H1 (cell line): ENCODE results near the gene P2RY8. TPM values are rescaled to one million over a fixed set of nuclear protein-coding genes. Genes with fewer than 3 reads are reported as not detected.

Experiments used
- CTCF ChIA-PET: fragments of 300-600 bp; sonication (Branson Sonifier 250); formaldehyde crosslinking; loops from one replicate; lab custom pipeline; 2021; ENCODE audit not compliant: partially characterized antibody; lab: Charles Lee
- POLR2A ChIA-PET: fragments of 300-600 bp; sonication (Branson Sonifier 250); formaldehyde crosslinking; loops from one replicate; lab custom pipeline; 2021; ENCODE audit warnings: inconsistent platforms; ENCODE audit not compliant: partially characterized antibody; lab: Charles Lee
- DNase-seq, 2 experiments: peaks; one replicate each; pipeline versions ENCODE4 v3.0.0 to v3.0.0-alpha.2; 2010 to 2022; ENCODE audit warnings: low spot score in 2 of 2, low read depth in 1 of 2, mixed read lengths in 1 of 2
- FAIRE-seq: peaks from 2 replicates; lab custom pipeline; 2011; peaks lifted over from hg19 to GRCh38; lab: Jason Lieb, UNC
- H2AFZ ChIP-seq: 2 replicates; pipeline ENCODE4 v1.8.1; 2012; ENCODE audit warnings: low read length, inconsistent platforms
- H2AK5ac ChIP-seq: 2 replicates; pipeline ENCODE4 v1.6.1; 2013; ENCODE audit warnings: low read depth, low read length
- H2BK120ac ChIP-seq: replicated peaks from 2 replicates; pipeline ENCODE3; 2013; ENCODE audit warnings: low read depth, low read length, inconsistent platforms
- H2BK12ac ChIP-seq: 2 replicates; pipeline ENCODE4 v1.6.1; 2013; ENCODE audit warnings: low read depth, low read length
- H2BK15ac ChIP-seq: 2 replicates; pipeline ENCODE4 v1.6.1; 2013; ENCODE audit warnings: low read length
- H2BK20ac ChIP-seq: 2 replicates; pipeline ENCODE4 v1.6.1; 2013; ENCODE audit warnings: low read length
- H2BK5ac ChIP-seq: 2 replicates; pipeline ENCODE4 v1.6.1; 2013; ENCODE audit warnings: low read depth, low read length
- H3K14ac ChIP-seq: 2 replicates; pipeline ENCODE4 v1.6.1; 2013; ENCODE audit warnings: inconsistent platforms; ENCODE audit not compliant: insufficient read length
- H3K18ac ChIP-seq: 2 replicates; pipeline ENCODE4 v1.6.1; 2013; ENCODE audit warnings: low read length; ENCODE audit errors: extremely low read depth
- H3K23ac ChIP-seq: 2 replicates; pipeline ENCODE4 v1.6.1; 2013; ENCODE audit warnings: inconsistent platforms; ENCODE audit not compliant: insufficient read length
- H3K23me2 ChIP-seq: 2 replicates; pipeline ENCODE4 v1.6.1; 2013; ENCODE audit warnings: low read depth, low read length
- H3K27ac ChIP-seq: 2 replicates; pipeline ENCODE4 v1.6.1; 2011; ENCODE audit warnings: low read depth, low read length, inconsistent platforms
- H3K27me3 ChIP-seq, 4 experiments: replicated peaks in 1 of 4; 1 replicate in 1 of 4; 2 replicates in 3 of 4; pipeline versions ENCODE4 v1.6.1 to v1.8.1; 2011 to 2013; ENCODE audit warnings: low read length in 3 of 4, mild to moderate bottlenecking in 3 of 4, inconsistent platforms in 2 of 4, mixed read lengths in 2 of 4, moderate library complexity in 1 of 4; ENCODE audit not compliant: control insufficient read depth in 3 of 4, insufficient read depth in 3 of 4; ENCODE audit errors: extremely low read depth in 1 of 4
- H3K36me3 ChIP-seq, 4 experiments: 2 replicates each; pipeline versions ENCODE4 v1.6.1 to v1.8.1; 2011 to 2013; ENCODE audit warnings: mild to moderate bottlenecking in 4 of 4, low read length in 3 of 4, moderate library complexity in 2 of 4, control low read depth in 1 of 4, inconsistent platforms in 1 of 4; ENCODE audit not compliant: insufficient read depth in 4 of 4, control insufficient read depth in 2 of 4
- H3K4ac ChIP-seq: replicated peaks from 2 replicates; pipeline ENCODE3; 2013; ENCODE audit warnings: low read length, low read depth, mixed read lengths, inconsistent platforms; ENCODE audit not compliant: insufficient read length
- H3K4me1 ChIP-seq, 4 experiments: replicated peaks in 1 of 4; 1 replicate in 1 of 4; 2 replicates in 3 of 4; pipeline versions ENCODE4 v1.6.1 to v1.8.1; 2011 to 2013; ENCODE audit warnings: low read length in 3 of 4, inconsistent platforms in 2 of 4, mixed read lengths in 1 of 4; ENCODE audit not compliant: insufficient read depth in 4 of 4, control insufficient read depth in 3 of 4
- H3K4me2 ChIP-seq, 2 experiments: 2 replicates each; pipeline versions ENCODE4 v1.6.1 to v1.8.1; 2011 to 2013; ENCODE audit warnings: low read depth in 2 of 2, low read length in 2 of 2, control low read depth in 1 of 2, inconsistent platforms in 1 of 2, mild to moderate bottlenecking in 1 of 2; ENCODE audit not compliant: insufficient read depth in 1 of 2
- H3K4me3 ChIP-seq, 4 experiments: fragments of 200-600, 300-600 bp in 1 of 4; sonication (generic), shearing (Covaris generic), sonication (Bioruptor Twin) in 1 of 4; 2 replicates each; pipeline versions ENCODE4 v1.5.1 to v1.8.1; 2011 to 2016; ENCODE audit warnings: low read length in 4 of 4, low read depth in 3 of 4, control low read depth in 2 of 4, inconsistent platforms in 2 of 4, mild to moderate bottlenecking in 2 of 4, mixed read lengths in 1 of 4, moderate library complexity in 1 of 4; ENCODE audit not compliant: insufficient read depth in 2 of 4; ENCODE audit errors: extremely low read depth in 1 of 4
- H3K56ac ChIP-seq: replicated peaks from 2 replicates; pipeline ENCODE3; 2013; ENCODE audit warnings: low read depth, mild to moderate bottlenecking, mixed read lengths, low read length, inconsistent platforms; ENCODE audit not compliant: insufficient read length
- H3K79me1 ChIP-seq: 2 replicates; pipeline ENCODE4 v1.6.1; 2013; ENCODE audit warnings: low read depth, low read length, control low read depth
- H3K79me2 ChIP-seq, 2 experiments: 2 replicates each; pipeline versions ENCODE4 v1.6.1 to v1.8.1; 2012 to 2013; ENCODE audit warnings: low read length in 2 of 2, mild to moderate bottlenecking in 2 of 2, inconsistent platforms in 1 of 2; ENCODE audit not compliant: insufficient read depth in 2 of 2, control insufficient read depth in 1 of 2
- H3K9ac ChIP-seq, 4 experiments: replicated peaks in 1 of 4; 1 replicate in 1 of 4; 2 replicates in 3 of 4; pipeline versions ENCODE4 v1.6.1 to v1.8.1; 2011 to 2013; ENCODE audit warnings: low read depth in 3 of 4, low read length in 3 of 4, control low read depth in 2 of 4, mild to moderate bottlenecking in 2 of 4, moderate library complexity in 2 of 4, inconsistent platforms in 1 of 4; ENCODE audit errors: extremely low read depth in 1 of 4
- H3K9me3 ChIP-seq, 2 experiments: 2 replicates each; pipeline versions ENCODE4 v1.6.1 to v1.8.1; 2012 to 2013; ENCODE audit warnings: mild to moderate bottlenecking in 2 of 2, moderate library complexity in 2 of 2, control low read depth in 1 of 2, inconsistent platforms in 1 of 2, low read depth in 1 of 2, low read length in 1 of 2, mixed read lengths in 1 of 2; ENCODE audit not compliant: insufficient read depth in 2 of 2
- H4K20me1 ChIP-seq, 2 experiments: replicated peaks in 1 of 2; 2 replicates each; pipeline versions ENCODE3 to v1.8.1; 2011 to 2013; ENCODE audit warnings: inconsistent platforms in 2 of 2, low read length in 2 of 2, mild to moderate bottlenecking in 1 of 2; ENCODE audit not compliant: insufficient read depth in 2 of 2, control insufficient read depth in 1 of 2
- H4K5ac ChIP-seq: 2 replicates; pipeline ENCODE4 v1.6.1; 2013; ENCODE audit warnings: low read length, low read depth, mixed read lengths, inconsistent platforms; ENCODE audit not compliant: insufficient read length
- H4K8ac ChIP-seq: 2 replicates; pipeline ENCODE4 v1.8.0; 2013; ENCODE audit warnings: mild to moderate bottlenecking, moderate library complexity, low read length, inconsistent platforms; ENCODE audit not compliant: insufficient read depth; ENCODE audit errors: extremely low read depth
- H4K91ac ChIP-seq: replicated peaks from 2 replicates; pipeline ENCODE3; 2013; ENCODE audit warnings: low read length, mixed read lengths, inconsistent platforms; ENCODE audit not compliant: insufficient read length
- WGBS, 2 experiments: shearing (Covaris generic) in 1 of 2; methylation state at CpG; one replicate each; pipeline versions ENCODE4 v1.1.6 to v1.1.7; 2013 to 2015; ENCODE audit warnings: low lambda C conversion rate in 2 of 2, mixed read lengths in 2 of 2, inconsistent platforms in 1 of 2, low coverage in 1 of 2, missing lambda C conversion rate in 1 of 2; ENCODE audit not compliant: insufficient replicate concordance in 2 of 2, insufficient coverage in 1 of 2, insufficient read length in 1 of 2; ENCODE audit errors: extremely low coverage in 1 of 2, missing lambda C conversion rate in 1 of 2; 5-methylcytosine and 5-hydroxymethylcytosine counted together
- polyA plus RNA-seq, 7 experiments: library from polyadenylated mRNA; depleted of rRNA in 3 of 7; stranded (reverse) in 5 of 7; unstranded in 2 of 7; fragments of >200 nt in 5 of 7; fragments of 200-250 nt in 2 of 7; gene quantifications; 1 replicate in 5 of 7; 2 replicates in 1 of 7; 4 replicates in 1 of 7; pipeline versions ENCODE4 v1.2.1 to v1.2.3, GENCODE V29; 2011 to 2013; ENCODE audit warnings: missing spikeins in 2 of 7, mixed read lengths in 2 of 7
- total RNA-seq: library from RNA; stranded (reverse); fragmentation: NEBNext Ultra II Directional; extraction: Animal tissue kit (Norgen Biotek cat#: 25700); gene quantifications from 2 replicates; pipeline ENCODE4 v1.2.1, GENCODE V29; 2021

The P2RY8 gene
- total and polyA plus RNA-seq, 2 of the 8 experiments (the other 6 are each of a cell fraction or from before 2014, with no cell fraction given) = 0.09 to 0.15 TPM

- no peak for DNase-seq
- 94% methylated on average over 1 of the region's 1 CpG; no CpG with 5 or more reads in 1 of the 2 experiments for WGBS, 2 experiments
Observed at GRCh38 chrX:1488745-1489144, 48.2 kb downstream of the P2RY8 start.

More at GRCh38 chrX:1488745-1489144, 48.2 kb downstream of the P2RY8 start:
- no peak for FAIRE-seq
- POLR2A ChIA-PET = no interaction called here
- H2AK5ac ChIP-seq = 0 out of 2 replicates have a peak overlapping the region, but pooled peaks have one; percentile 39
- H2BK20ac ChIP-seq = no peak overlapping the region
- no peaks in the 10 kb centered on the region for H3K36me3 ChIP-seq
- H2AFZ ChIP-seq = no peak overlapping the region
- H3K18ac ChIP-seq = no peak overlapping the region
- no peak overlapping the region for H4K91ac ChIP-seq
- H3K4me3 ChIP-seq = no peak overlapping the region
- no peak overlapping the region for H3K56ac ChIP-seq
- H3K79me1 ChIP-seq = no peaks in the 10 kb centered on the region
- H2BK5ac ChIP-seq = no peak overlapping the region
- H3K14ac ChIP-seq = no peak overlapping the region
- H3K4ac ChIP-seq = no peak overlapping the region
- H4K20me1 ChIP-seq = no peaks in the 10 kb centered on the region
- peaks cover 0 to 6% of the 10 kb centered on the region in 2 experiments; a peak in 3 of 4 replicates for H3K9me3 ChIP-seq
- no peak overlapping the region for H3K27ac ChIP-seq
- no peak overlapping the region for H4K8ac ChIP-seq
- peaks cover 0 to 4% (median 2%) of the 10 kb centered on the region in 4 experiments; a peak in 4 of 7 replicates for H3K4me1 ChIP-seq
- CTCF ChIA-PET = no interaction called here
- H3K23me2 ChIP-seq = peaks cover 3% of the 10 kb centered on the region; the same call in 1 of the 2 replicates
- H3K27me3 ChIP-seq = peaks cover 0 to 2% (median under 1%) of the 10 kb centered on the region in 4 experiments; a peak in 1 of 7 replicates
- H2BK120ac ChIP-seq = no peak overlapping the region
- no peak overlapping the region for H3K9ac ChIP-seq
- no peak overlapping the region for H2BK15ac ChIP-seq
- H3K4me2 ChIP-seq = no peak overlapping the region
- no peak overlapping the region for H3K23ac ChIP-seq
- H3K79me2 ChIP-seq = no peaks in the 10 kb centered on the region
- no peak overlapping the region for H2BK12ac ChIP-seq
- no peak overlapping the region for H4K5ac ChIP-seq
